Activated CD8-positive, alpha-beta T cell treated with anti-CD3 and anti-CD28 coated beads for 36 hours (primary cell): ENCODE data around the gene CCDC149. TPM values are rescaled to one million over a fixed set of nuclear protein-coding genes. Genes with fewer than 3 reads are reported as not detected.

Experiments
- ATAC-seq: fragments of 200-7000 bp; cut with Tn5 transposase; one replicate; pipeline ENCODE4 v1.10.0; 2021; ENCODE audit warnings: mild to moderate bottlenecking, moderate library complexity
- CTCF ChIA-PET: fragments of 350-600 bp; sonication (Branson Sonifier 250); formaldehyde crosslinking; loops from one replicate; lab custom pipeline; 2021; ENCODE audit warnings: antibody characterized with exemption; lab: Charles Lee
- POLR2A ChIA-PET: fragments of 350-600 bp; sonication (Branson Sonifier 250); formaldehyde crosslinking; loops from one replicate; lab custom pipeline; 2021; ENCODE audit warnings: antibody characterized with exemption; lab: Charles Lee
- DNase-seq: peaks from one replicate; pipeline ENCODE4 v3.0.0-alpha.2; 2020
- H3K27ac Mint-ChIP-seq: one replicate; pipeline ENCODE4 v1.8.0; 2021; ENCODE audit warnings: mild to moderate bottlenecking, mixed read lengths
- H3K27me3 Mint-ChIP-seq: one replicate; pipeline ENCODE4 v1.8.0; 2021; ENCODE audit warnings: mixed read lengths
- H3K36me3 Mint-ChIP-seq: one replicate; pipeline ENCODE4 v1.8.0; 2021; ENCODE audit warnings: low read depth, mixed read lengths
- H3K4me1 Mint-ChIP-seq: one replicate; pipeline ENCODE4 v1.8.0; 2021; ENCODE audit warnings: low read depth, mixed read lengths
- H3K4me3 Mint-ChIP-seq: one replicate; pipeline ENCODE4 v1.8.0; 2021; ENCODE audit warnings: mild to moderate bottlenecking, moderate library complexity, mixed read lengths
- H3K9me3 Mint-ChIP-seq: one replicate; pipeline ENCODE4 v1.8.0; 2021; ENCODE audit warnings: mixed read lengths
- intact Hi-C: fragments of 100-400 bp; cut with micrococcal nuclease; formaldehyde crosslinking; loops from one replicate; pipeline ENCODE4 v1.10.0; 2022
- total RNA-seq, 2 experiments: library from RNA; stranded (reverse); gene quantifications; one replicate each; pipeline ENCODE4 v1.2.3, GENCODE V29; 2021
- TF ChIP-seq, protein P1 (sequence below): fragments of 200-600 bp; IDR thresholded peaks from one replicate; pipeline ENCODE4 v1.8.0; 2022; ENCODE audit warnings: antibody characterized with exemption, mild to moderate bottlenecking

CCDC149 gene
- total RNA-seq, 2 experiments from 2014 or later: not detected

GRCh38 chr4:24892278-24892677 lies 20.6 kb downstream of the CCDC149 start:
- no peaks in the 10 kb centered on the region for H3K4me1 Mint-ChIP-seq
- no peaks in the 10 kb centered on the region for H3K9me3 Mint-ChIP-seq
- DNase-seq (no peak), ATAC-seq (no peak)
- intact Hi-C loops: no loop called here
- no peak overlapping the region for H3K4me3 Mint-ChIP-seq
- H3K27ac Mint-ChIP-seq: no peak overlapping the region
- ChIA-PET POLR2A (no interaction called here), CTCF (no interaction called here)
- TF ChIP-seq, protein P1, sequence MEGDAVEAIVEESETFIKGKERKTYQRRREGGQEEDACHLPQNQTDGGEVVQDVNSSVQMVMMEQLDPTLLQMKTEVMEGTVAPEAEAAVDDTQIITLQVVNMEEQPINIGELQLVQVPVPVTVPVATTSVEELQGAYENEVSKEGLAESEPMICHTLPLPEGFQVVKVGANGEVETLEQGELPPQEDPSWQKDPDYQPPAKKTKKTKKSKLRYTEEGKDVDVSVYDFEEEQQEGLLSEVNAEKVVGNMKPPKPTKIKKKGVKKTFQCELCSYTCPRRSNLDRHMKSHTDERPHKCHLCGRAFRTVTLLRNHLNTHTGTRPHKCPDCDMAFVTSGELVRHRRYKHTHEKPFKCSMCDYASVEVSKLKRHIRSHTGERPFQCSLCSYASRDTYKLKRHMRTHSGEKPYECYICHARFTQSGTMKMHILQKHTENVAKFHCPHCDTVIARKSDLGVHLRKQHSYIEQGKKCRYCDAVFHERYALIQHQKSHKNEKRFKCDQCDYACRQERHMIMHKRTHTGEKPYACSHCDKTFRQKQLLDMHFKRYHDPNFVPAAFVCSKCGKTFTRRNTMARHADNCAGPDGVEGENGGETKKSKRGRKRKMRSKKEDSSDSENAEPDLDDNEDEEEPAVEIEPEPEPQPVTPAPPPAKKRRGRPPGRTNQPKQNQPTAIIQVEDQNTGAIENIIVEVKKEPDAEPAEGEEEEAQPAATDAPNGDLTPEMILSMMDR: no peak
- no peaks in the 10 kb centered on the region for H3K36me3 Mint-ChIP-seq
- H3K27me3 Mint-ChIP-seq: peaks cover 2% of the 10 kb centered on the region

DNA sequence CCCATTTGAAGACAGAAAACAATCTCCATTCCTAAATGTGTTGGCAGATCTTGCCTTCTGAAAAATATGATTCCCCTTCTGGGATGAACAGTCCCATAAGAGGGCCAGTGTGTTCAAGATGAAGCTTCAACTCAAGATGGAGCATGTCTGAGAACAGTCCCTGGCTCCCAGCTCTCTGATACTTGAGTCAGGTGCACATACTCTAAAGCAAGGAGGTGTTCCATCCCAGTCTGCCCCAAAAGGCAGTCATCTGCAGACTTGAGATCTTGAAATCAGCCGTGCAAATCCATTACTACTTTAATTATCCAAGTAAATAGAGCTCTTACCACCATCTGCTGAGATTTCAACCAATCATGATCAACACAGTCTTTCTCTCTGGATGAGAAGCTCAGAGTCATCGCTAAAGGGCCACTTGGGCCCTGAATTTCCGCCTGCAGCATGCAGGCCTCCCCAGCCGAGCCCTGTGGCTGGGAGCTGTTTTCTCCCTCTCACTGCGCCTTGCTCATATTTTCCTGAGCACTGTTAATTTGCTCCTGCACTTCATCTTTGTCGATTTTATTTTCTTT lies 22.2 kb downstream of the CCDC149 start:
- TF ChIP-seq, protein P1: no peak
- no peaks in the 10 kb centered on the region for H3K4me1 Mint-ChIP-seq
- no peak overlapping the region for H3K4me3 Mint-ChIP-seq
- DNase-seq (no peak), ATAC-seq (no peak)
- POLR2A ChIA-PET: no interaction called here
- H3K27ac Mint-ChIP-seq: no peak overlapping the region
- intact Hi-C loops: no loop called here
- peaks cover 2% of the 10 kb centered on the region for H3K27me3 Mint-ChIP-seq
- no peaks in the 10 kb centered on the region for H3K36me3 Mint-ChIP-seq
- CTCF ChIA-PET: interaction anchor here (1.1 kb wide), 1 partner anchor 90 kb away, joined by 3 read pairs; no protein-coding TSS in a partner anchor
- no peaks in the 10 kb centered on the region for H3K9me3 Mint-ChIP-seq

- DNase-seq: no peak
- intact Hi-C loops: no loop called here
- Mint-ChIP-seq H3K27ac (no peak overlapping the region), H3K4me3 (no peak overlapping the region), H3K9me3 (no peaks in the 10 kb centered on the region), H3K36me3 (no peaks in the 10 kb centered on the region), H3K27me3 (peaks cover 2% of the 10 kb centered on the region), H3K4me1 (no peaks in the 10 kb centered on the region)
- ChIA-PET POLR2A (no interaction called here), CTCF (interaction anchor here (1.1 kb wide), 1 partner anchor 90 kb away, joined by 3 read pairs; no protein-coding TSS in a partner anchor)
- ATAC-seq: no peak
- TF ChIP-seq, protein P1: no peak
Observed at GRCh38 chr4:24889991-24890390, 22.9 kb downstream of the CCDC149 start.

GRCh38 chr4:24888475-24889344 lies 24.1 kb downstream of the CCDC149 start:
- intact Hi-C loops: no loop called here
- ATAC-seq (no peak), DNase-seq (no peak)
- POLR2A ChIA-PET: no interaction called here
- Mint-ChIP-seq H3K27me3 (peaks cover 2% of the 10 kb centered on the region), H3K4me3 (no peak overlapping the region), H3K36me3 (no peaks in the 10 kb centered on the region), H3K9me3 (no peaks in the 10 kb centered on the region), H3K27ac (no peak overlapping the region), H3K4me1 (no peaks in the 10 kb centered on the region)
- TF ChIP-seq, protein P1: no peak
- CTCF ChIA-PET: no interaction called here

DNA sequence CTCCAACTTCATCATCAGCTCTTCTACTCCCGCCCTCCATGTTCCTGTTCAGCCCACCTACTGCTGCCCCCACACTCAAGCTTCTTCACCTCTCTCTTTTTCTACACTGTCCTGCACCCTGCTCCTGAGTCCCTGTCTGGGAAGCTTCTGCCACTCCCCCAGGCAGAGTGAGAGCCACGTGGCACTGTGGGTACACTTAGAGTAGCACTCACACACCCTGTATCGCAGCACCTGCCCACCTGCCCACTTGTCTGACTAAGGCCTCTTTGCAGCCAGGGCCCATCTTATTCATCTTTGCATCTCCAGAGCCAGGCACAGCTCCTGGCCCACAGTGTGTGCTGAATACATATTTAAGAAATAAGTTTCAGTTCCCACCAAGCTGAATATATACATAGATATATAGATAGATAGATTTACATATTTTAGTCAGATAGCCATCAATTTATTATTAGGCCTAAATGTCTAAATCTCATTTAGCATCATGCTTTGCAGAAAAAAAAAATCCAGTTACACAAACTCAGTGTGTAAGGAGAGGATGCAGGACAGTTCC lies 24.9 kb downstream of the CCDC149 start:
- no peaks in the 10 kb centered on the region for H3K9me3 Mint-ChIP-seq
- TF ChIP-seq, protein P1: no peak
- peaks cover 2% of the 10 kb centered on the region for H3K27me3 Mint-ChIP-seq
- DNase-seq: no peak
- no peaks in the 10 kb centered on the region for H3K4me1 Mint-ChIP-seq
- ATAC-seq: no peak
- POLR2A ChIA-PET: no interaction called here
- intact Hi-C loops: no loop called here
- H3K27ac Mint-ChIP-seq: no peak overlapping the region
- CTCF ChIA-PET: no interaction called here
- H3K4me3 Mint-ChIP-seq: no peak overlapping the region
- H3K36me3 Mint-ChIP-seq: no peaks in the 10 kb centered on the region
